WTC11 (cell line): ENCODE data around the gene INAFM2. TPM values are rescaled to one million over a fixed set of nuclear protein-coding genes. Genes with fewer than 3 reads are reported as not detected.

Experiments
- ATAC-seq: fragments of 200-7000 bp; cut with Tn5 transposase; 2 replicates; pipeline ENCODE4 v1.10.0; 2021; ENCODE audit warnings: mild to moderate bottlenecking, moderate library complexity
- CTCF ChIA-PET: fragments of 300-600 bp; sonication (Branson Sonifier 250); formaldehyde crosslinking; loops from one replicate; lab custom pipeline; 2021; ENCODE audit warnings: antibody characterized with exemption; lab: Charles Lee
- POLR2A ChIA-PET: fragments of 350-600 bp; sonication (Branson Sonifier 250); formaldehyde crosslinking; loops from one replicate; lab custom pipeline; 2021; ENCODE audit warnings: antibody characterized with exemption; lab: Charles Lee
- DNase-seq: peaks from one replicate; pipeline ENCODE4 v3.0.0; 2021; ENCODE audit warnings: low spot score
- H3K27ac Mint-ChIP-seq: 2 replicates; pipeline ENCODE4 v1.8.0; 2021; ENCODE audit warnings: mixed read lengths
- H3K27me3 Mint-ChIP-seq: 2 replicates; pipeline ENCODE4 v1.8.0; 2021; ENCODE audit warnings: low read depth, mild to moderate bottlenecking, moderate library complexity, mixed read lengths
- H3K36me3 Mint-ChIP-seq: 2 replicates; pipeline ENCODE4 v1.8.0; 2021; ENCODE audit warnings: mixed read lengths
- H3K4me1 Mint-ChIP-seq: 2 replicates; pipeline ENCODE4 v1.8.0; 2022; ENCODE audit warnings: mixed read lengths
- H3K4me3 Mint-ChIP-seq: 2 replicates; pipeline ENCODE4 v1.8.0; 2021; ENCODE audit warnings: mild to moderate bottlenecking, moderate library complexity, mixed read lengths
- H3K9me3 Mint-ChIP-seq: 2 replicates; pipeline ENCODE4 v1.8.0; 2021; ENCODE audit warnings: mixed read lengths
- ATF6 ChIP-seq: sonication (generic); formaldehyde crosslinking; IDR thresholded peaks from 2 replicates; pipeline ENCODE4 v1.8.1; 2023; ENCODE audit warnings: mild to moderate bottlenecking, missing genetic modification reagents
- ERG ChIP-seq: fragments of 250-450 bp; sonication (Bioruptor Pico); IDR thresholded peaks from 2 replicates; pipeline ENCODE4 v1.8.0; 2021; ENCODE audit warnings: mild to moderate bottlenecking
- FOXP4 ChIP-seq: sonication (generic); formaldehyde crosslinking; IDR thresholded peaks from 2 replicates; pipeline ENCODE4 v1.8.0; 2022; ENCODE audit warnings: mild to moderate bottlenecking, missing genetic modification reagents
- IRF1 ChIP-seq: sonication (generic); formaldehyde crosslinking; IDR thresholded peaks from 2 replicates; pipeline ENCODE4 v1.8.0; 2023; ENCODE audit warnings: missing genetic modification reagents
- NFE2L1 ChIP-seq: sonication (generic); formaldehyde crosslinking; IDR thresholded peaks from 2 replicates; pipeline ENCODE4 v1.8.1; 2023; ENCODE audit warnings: missing genetic modification reagents
- NFYB ChIP-seq: sonication (generic); formaldehyde crosslinking; conservative IDR thresholded peaks from 2 replicates; pipeline ENCODE4 v1.8.0; 2022; ENCODE audit warnings: low read depth, missing genetic modification reagents
- PRDM15 ChIP-seq: sonication (generic); formaldehyde crosslinking; IDR thresholded peaks from 2 replicates; pipeline ENCODE4 v1.8.0; 2022; ENCODE audit warnings: missing genetic modification reagents
- RORB ChIP-seq: fragments of 250-450 bp; sonication (Bioruptor Pico); IDR thresholded peaks from 2 replicates; pipeline ENCODE4 v1.9.0; 2021; ENCODE audit warnings: mild to moderate bottlenecking
- STAT6 ChIP-seq: sonication (generic); formaldehyde crosslinking; conservative IDR thresholded peaks from 2 replicates; pipeline ENCODE4 v1.8.1; 2023; ENCODE audit warnings: mild to moderate bottlenecking, low read depth, missing genetic modification reagents, moderate library complexity
- TEAD1 ChIP-seq: sonication (generic); formaldehyde crosslinking; IDR thresholded peaks from 2 replicates; pipeline ENCODE4 v1.8.0; 2022; ENCODE audit warnings: mild to moderate bottlenecking, missing genetic modification reagents
- ZNF396 ChIP-seq: fragments of 250-450 bp; sonication (Bioruptor Pico); IDR thresholded peaks from 2 replicates; pipeline ENCODE4 v1.8.0; 2021; ENCODE audit warnings: mild to moderate bottlenecking, moderate library complexity, borderline replicate concordance
- ZNF512 ChIP-seq: sonication (generic); formaldehyde crosslinking; IDR thresholded peaks from 2 replicates; pipeline ENCODE4 v1.8.1; 2022; ENCODE audit warnings: missing genetic modification reagents, borderline replicate concordance
- total RNA-seq: library from RNA; stranded (reverse); gene quantifications from 3 replicates; pipeline ENCODE4 v1.2.3, GENCODE V29; 2021

The INAFM2 gene
- total RNA-seq, 1 experiment from 2014 or later, result 34.2 TPM

GRCh38 chr15:40285151-40285550, 38.3 kb upstream of the INAFM2 start (continued):
- TF ChIP-seq PRDM15 (CRISPR knock-in tag), result no peak
- no peak for TF ChIP-seq ERG (CRISPR knock-in tag)
- TF ChIP-seq IRF1, result no peak
- TF ChIP-seq RORB (CRISPR knock-in tag), result no peak
- no peak for TF ChIP-seq ZNF512 (CRISPR knock-in tag)

GRCh38 chr15:40285554-40286011, 37.9 kb upstream of the INAFM2 start:
- H3K4me1 Mint-ChIP-seq, result peaks cover 37% of the 10 kb centered on the region
- ChIA-PET POLR2A (interaction anchor here (0.6 to 1.3 kb wide), 3 partner anchors 8 to 22 kb away, joined by 3 to 4 read pairs (median 3); partner anchors contain the start of gene PLCB2), CTCF (interaction anchor here (0.8 to 13.0 kb wide), 11 partner anchors 11 to 255 kb away, joined by 3 to 341 read pairs (median 4); partner anchors contain the start of gene PLCB2)
- ATAC-seq (no peak), DNase-seq (no peak)
- H3K27ac Mint-ChIP-seq, result no peak overlapping the region
- peaks cover 65% of the 10 kb centered on the region for H3K27me3 Mint-ChIP-seq
- TF ChIP-seq RORB (CRISPR knock-in tag) (no peak), NFE2L1 (no peak), NFYB (CRISPR knock-in tag) (no peak), ZNF396 (CRISPR knock-in tag) (no peak), FOXP4 (CRISPR knock-in tag) (no peak), ATF6 (CRISPR knock-in tag) (no peak), TEAD1 (CRISPR knock-in tag) (no peak), STAT6 (CRISPR knock-in tag) (no peak)
- H3K9me3 Mint-ChIP-seq, result no peaks in the 10 kb centered on the region
- no peaks in the 10 kb centered on the region for H3K36me3 Mint-ChIP-seq
- H3K4me3 Mint-ChIP-seq, result no peak overlapping the region
